Cardiac septum (tissue), 1 donor: Measurements from ENCODE around the gene EYS. TPM values are rescaled to one million over a fixed set of nuclear protein-coding genes. Genes with fewer than 3 reads are reported as not detected.
"Not testable (repeated sequence)": the region's sequence is repeated elsewhere in the genome, so short reads cannot be mapped to it uniquely, and the experiment has no call there.

Experiments used
- DNase-seq: peaks from one replicate; pipeline ENCODE4 v3.0.0-alpha.2; 2020; ENCODE audit warnings: low spot score
- intact Hi-C: fragments of 100-400 bp; cut with DNase I; formaldehyde crosslinking; loops from one replicate; pipeline ENCODE4 v1.14.0; 2022
- total RNA-seq: library from RNA; stranded (reverse); fragmentation: NEBNext Ultra II Directional; extraction: Animal tissue kit (Norgen Biotek cat#: 25700); gene quantifications from one replicate; pipeline ENCODE4 v1.2.1, GENCODE V29; 2021
- donor health status: DM: no; HTN: no; CAD: no.

EYS gene
- total RNA-seq, 1 donor from 2014 or later, result 0.24 TPM

- intact Hi-C loops, result no loop called here
Observed at GRCh38 chr6:64084185-64084663, 1622.8 kb downstream of the EYS start.

GRCh38 chr6:64083261-64083660, 1623.8 kb downstream of the EYS start:
- intact Hi-C loops, result no loop called here
- no peak for DNase-seq

More at GRCh38 chr6:64084185-64084663, 1622.8 kb downstream of the EYS start:
- DNase-seq, result no peak

- no peak for DNase-seq
- intact Hi-C loops, result no loop called here
Observed at GRCh38 chr6:64081453-64081852, 1625.6 kb downstream of the EYS start.

- DNase-seq, result no peak
- intact Hi-C loops, result no loop called here
Observed at GRCh38 chr6:64074981-64075380, 1632.0 kb downstream of the EYS start.

- intact Hi-C loops, result no loop called here
- no peak for DNase-seq
Observed at GRCh38 chr6:64072686-64073085, 1634.3 kb downstream of the EYS start.

GRCh38 chr6:64064919-64065318, 1642.1 kb downstream of the EYS start:
- intact Hi-C loops, result no loop called here
- no peak for DNase-seq

- no peak for DNase-seq
- intact Hi-C loops, result no loop called here
Observed at GRCh38 chr6:64062960-64063683, 1643.9 kb downstream of the EYS start.

GRCh38 chr6:64054861-64055260, 1652.2 kb downstream of the EYS start:
- DNase-seq, result no peak
- intact Hi-C loops, result no loop called here

GRCh38 chr6:64050590-64050989, 1656.4 kb downstream of the EYS start:
- intact Hi-C loops, result no loop called here
- DNase-seq, result no peak

GRCh38 chr6:64049736-64050135, 1657.3 kb downstream of the EYS start:
- DNase-seq, result no peak
- intact Hi-C loops, result no loop called here

- intact Hi-C loops, result no loop called here
Observed at GRCh38 chr6:64046746-64047208, 1660.2 kb downstream of the EYS start.

GRCh38 chr6:64041373-64041772, 1665.7 kb downstream of the EYS start:
- no peak for DNase-seq
- intact Hi-C loops, result no loop called here

More at GRCh38 chr6:64046746-64047208, 1660.2 kb downstream of the EYS start:
- no peak for DNase-seq

- intact Hi-C loops, result no loop called here
- no peak for DNase-seq
Observed at GRCh38 chr6:64040113-64040512, 1666.9 kb downstream of the EYS start.

- intact Hi-C loops, result no loop called here
- no peak for DNase-seq
Observed at GRCh38 chr6:64037427-64037826, 1669.6 kb downstream of the EYS start.

GRCh38 chr6:64034910-64035655, 1671.9 kb downstream of the EYS start:
- intact Hi-C loops, result no loop called here

GRCh38 chr6:64034291-64034690, 1672.7 kb downstream of the EYS start:
- intact Hi-C loops, result no loop called here
- no peak for DNase-seq

More at GRCh38 chr6:64034910-64035655, 1671.9 kb downstream of the EYS start:
- no peak for DNase-seq

GRCh38 chr6:64030950-64031618, 1675.9 kb downstream of the EYS start:
- intact Hi-C loops, DNase-seq: not testable (repeated sequence)

GRCh38 chr6:64023693-64024092, 1683.3 kb downstream of the EYS start:
- intact Hi-C loops, result no loop called here
- DNase-seq, result no peak

- DNase-seq, result no peak
- intact Hi-C loops, result no loop called here
Observed at GRCh38 chr6:64014595-64014994, 1692.4 kb downstream of the EYS start.

- no peak for DNase-seq
- intact Hi-C loops, result loop anchor here (2.0 kb wide), 1 partner anchor 318 kb away; no protein-coding TSS in a partner anchor
Observed at GRCh38 chr6:64013011-64013410, 1694.0 kb downstream of the EYS start.
